ENCODE measurements around the gene BCAR3. TPM values are rescaled to one million over a fixed set of nuclear protein-coding genes. Genes with fewer than 3 reads are reported as not detected.
A peak's percentile ranks its signal among the peaks of the same experiment; 100 is the strongest.

The BCAR3 gene
- total RNA-seq, 1 experiment from 2014 or later = 9.3 TPM

GRCh38 chr1:93574511-93574910, 107.1 kb downstream of the BCAR3 start:
- no peak for DNase-seq
- Mint-ChIP-seq H3K27ac (ENCODE audit: unreplicated experiment) (peak overlapping the region; percentile 59), H3K4me1 (ENCODE audit: low read depth, unreplicated experiment) (peaks cover 12% of the 10 kb centered on the region), H3K4me3 (ENCODE audit: unreplicated experiment) (no peak overlapping the region), H3K36me3 (ENCODE audit: insufficient read depth, unreplicated experiment) (peaks cover 52% of the 10 kb centered on the region), H3K27me3 (ENCODE audit: insufficient read depth, unreplicated experiment) (no peaks in the 10 kb centered on the region), H3K9me3 (ENCODE audit: unreplicated experiment) (no peaks in the 10 kb centered on the region)
- TF ChIP-seq, protein P1, sequence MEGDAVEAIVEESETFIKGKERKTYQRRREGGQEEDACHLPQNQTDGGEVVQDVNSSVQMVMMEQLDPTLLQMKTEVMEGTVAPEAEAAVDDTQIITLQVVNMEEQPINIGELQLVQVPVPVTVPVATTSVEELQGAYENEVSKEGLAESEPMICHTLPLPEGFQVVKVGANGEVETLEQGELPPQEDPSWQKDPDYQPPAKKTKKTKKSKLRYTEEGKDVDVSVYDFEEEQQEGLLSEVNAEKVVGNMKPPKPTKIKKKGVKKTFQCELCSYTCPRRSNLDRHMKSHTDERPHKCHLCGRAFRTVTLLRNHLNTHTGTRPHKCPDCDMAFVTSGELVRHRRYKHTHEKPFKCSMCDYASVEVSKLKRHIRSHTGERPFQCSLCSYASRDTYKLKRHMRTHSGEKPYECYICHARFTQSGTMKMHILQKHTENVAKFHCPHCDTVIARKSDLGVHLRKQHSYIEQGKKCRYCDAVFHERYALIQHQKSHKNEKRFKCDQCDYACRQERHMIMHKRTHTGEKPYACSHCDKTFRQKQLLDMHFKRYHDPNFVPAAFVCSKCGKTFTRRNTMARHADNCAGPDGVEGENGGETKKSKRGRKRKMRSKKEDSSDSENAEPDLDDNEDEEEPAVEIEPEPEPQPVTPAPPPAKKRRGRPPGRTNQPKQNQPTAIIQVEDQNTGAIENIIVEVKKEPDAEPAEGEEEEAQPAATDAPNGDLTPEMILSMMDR (IDR thresholded peaks at IDR 0.05; ENCODE audit: insufficient read depth in 1 of 2, low read depth in 1 of 2, low read length in 1 of 2, severe bottlenecking in 1 of 2, unreplicated experiment in 1 of 2) = no peak
- no peak overlapping the region for H3K4me3 ChIP-seq (ENCODE audit: low read depth, low read length)
- peaks cover 7% of the 10 kb centered on the region for H3K4me1 ChIP-seq
- H3K27me3 ChIP-seq (replicated peaks; ENCODE audit: control insufficient read depth, insufficient read depth, low read length) = no peaks in the 10 kb centered on the region
- CTCF ChIA-PET = no interaction called here
- no peaks in the 10 kb centered on the region for H3K9me3 ChIP-seq
- POLR2A ChIA-PET = no interaction called here
- no peaks in the 10 kb centered on the region; the same call in 1 of the 2 replicates for H3K36me3 ChIP-seq (ENCODE audit: control insufficient read depth, insufficient read depth, low read length)
- intact Hi-C loops (cut with micrococcal nuclease; ENCODE audit: unreplicated experiment) = no loop called here
- no TSS peak for BruUV-seq (replicated peaks)

- peak overlapping the region; percentile 59 for H3K27ac Mint-ChIP-seq (ENCODE audit: unreplicated experiment)
- Histone ChIP-seq H3K9me3 (no peaks in the 10 kb centered on the region), H3K27me3 (replicated peaks; ENCODE audit: control insufficient read depth, insufficient read depth, low read length) (no peaks in the 10 kb centered on the region), H3K36me3 (ENCODE audit: control insufficient read depth, insufficient read depth, low read length) (peaks cover 2% of the 10 kb centered on the region; the same call in 1 of the 2 replicates), H3K4me1 (peaks cover 2% of the 10 kb centered on the region), H3K4me3 (ENCODE audit: low read depth, low read length) (no peak overlapping the region)
- no peaks in the 10 kb centered on the region for H3K9me3 Mint-ChIP-seq (ENCODE audit: unreplicated experiment)
- BruUV-seq (replicated peaks) = no TSS peak
- no peak overlapping the region for H3K4me3 Mint-ChIP-seq (ENCODE audit: unreplicated experiment)
- TF ChIP-seq, protein P1 (IDR thresholded peaks at IDR 0.05; ENCODE audit: insufficient read depth in 1 of 2, low read depth in 1 of 2, low read length in 1 of 2, severe bottlenecking in 1 of 2, unreplicated experiment in 1 of 2) = no peak
- DNase-seq = no peak
- ChIA-PET CTCF (no interaction called here), POLR2A (no interaction called here)
- peaks cover 12% of the 10 kb centered on the region for H3K4me1 Mint-ChIP-seq (ENCODE audit: low read depth, unreplicated experiment)
- intact Hi-C loops (cut with micrococcal nuclease; ENCODE audit: unreplicated experiment) = no loop called here
- no peaks in the 10 kb centered on the region for H3K27me3 Mint-ChIP-seq (ENCODE audit: insufficient read depth, unreplicated experiment)
- H3K36me3 Mint-ChIP-seq (ENCODE audit: insufficient read depth, unreplicated experiment) = peaks cover 52% of the 10 kb centered on the region
Observed at GRCh38 chr1:93573940-93574469, 107.6 kb downstream of the BCAR3 start.

GRCh38 chr1:93571623-93572310, 109.9 kb downstream of the BCAR3 start:
- ChIA-PET POLR2A (no interaction called here), CTCF (no interaction called here)
- Histone ChIP-seq H3K4me3 (ENCODE audit: low read depth, low read length) (no peak overlapping the region), H3K9me3 (no peaks in the 10 kb centered on the region), H3K27me3 (replicated peaks; ENCODE audit: control insufficient read depth, insufficient read depth, low read length) (no peaks in the 10 kb centered on the region), H3K4me1 (peaks cover 9% of the 10 kb centered on the region), H3K36me3 (ENCODE audit: control insufficient read depth, insufficient read depth, low read length) (peaks cover 2% of the 10 kb centered on the region; the same call in 1 of the 2 replicates)
- H3K4me1 Mint-ChIP-seq (ENCODE audit: low read depth, unreplicated experiment) = peaks cover 22% of the 10 kb centered on the region
- H3K4me3 Mint-ChIP-seq (ENCODE audit: unreplicated experiment) = no peak overlapping the region
- peaks cover 63% of the 10 kb centered on the region for H3K36me3 Mint-ChIP-seq (ENCODE audit: insufficient read depth, unreplicated experiment)
- TF ChIP-seq, protein P1 (IDR thresholded peaks at IDR 0.05; ENCODE audit: insufficient read depth in 1 of 2, low read depth in 1 of 2, low read length in 1 of 2, severe bottlenecking in 1 of 2, unreplicated experiment in 1 of 2) = no peak
- intact Hi-C loops (cut with micrococcal nuclease; ENCODE audit: unreplicated experiment) = no loop called here
- DNase-seq = no peak
- H3K27ac Mint-ChIP-seq (ENCODE audit: unreplicated experiment) = no peak overlapping the region
- no TSS peak for BruUV-seq (replicated peaks)
- no peaks in the 10 kb centered on the region for H3K9me3 Mint-ChIP-seq (ENCODE audit: unreplicated experiment)
- H3K27me3 Mint-ChIP-seq (ENCODE audit: insufficient read depth, unreplicated experiment) = no peaks in the 10 kb centered on the region

Data from Caco-2 (cell line).